Measurements from ENCODE around the gene COASY.

GRCh38 chr17:42536372-42537155, 25.4 kb upstream of the COASY start:
- no peak for TF ChIP-seq CTCF (IDR thresholded peaks at IDR 0.05; ENCODE audit: low read depth, low read length)
- no peak for TF ChIP-seq EZH2phosphoT487 (IDR thresholded peaks at IDR 0.05; ENCODE audit: low read depth)

Measured in OCI-LY3 (cell line).